ENCODE data around the gene DLGAP4.
A peak's percentile ranks its signal among the peaks of the same experiment; 100 is the strongest.
"Not testable (repeated sequence)": the region's sequence is repeated elsewhere in the genome, so short reads cannot be mapped to it uniquely, and the experiment has no call there.

The DLGAP4 gene

DNA sequence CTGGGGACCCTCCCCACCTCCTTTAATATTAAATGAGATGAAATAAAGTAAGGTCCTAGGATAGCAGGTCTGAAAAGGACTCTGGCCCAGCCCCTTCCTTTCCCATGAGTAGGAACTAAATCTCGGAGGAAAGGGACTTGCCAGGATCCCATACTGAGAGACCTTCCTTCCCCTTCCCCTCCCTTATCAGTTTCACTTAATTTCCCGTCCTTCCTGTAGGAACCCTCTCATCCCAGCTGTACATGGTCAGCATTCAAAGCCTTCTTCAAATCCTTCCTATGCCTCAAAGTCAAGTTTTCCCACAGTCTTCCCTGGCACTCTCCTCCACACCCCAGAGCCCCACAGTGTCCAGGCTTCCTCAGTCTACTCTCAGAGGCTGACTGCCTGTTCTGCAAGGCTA, 163.8 kb downstream of the DLGAP4 start:
- Histone ChIP-seq H3K9ac (ENCODE audit: low read length) (no peak overlapping the region), H3K4me1 (ENCODE audit: insufficient read depth, low read length) (peaks cover 91% of the 10 kb centered on the region), H3K36me3 (ENCODE audit: insufficient read depth, low read length) (no peaks in the 10 kb centered on the region), H3K27ac (ENCODE audit: low read depth, low read length) (no peak overlapping the region), H3K4me3 (ENCODE audit: low read depth in 1 of 2, low read length in 2 of 2) (no peak overlapping the region), H3K9me3 (ENCODE audit: low read length) (no peaks in the 10 kb centered on the region), H3K27me3 (ENCODE audit: control insufficient read depth in 1 of 2, insufficient read depth in 2 of 2, low read length in 2 of 2) (no peaks in the 10 kb centered on the region)

DNA sequence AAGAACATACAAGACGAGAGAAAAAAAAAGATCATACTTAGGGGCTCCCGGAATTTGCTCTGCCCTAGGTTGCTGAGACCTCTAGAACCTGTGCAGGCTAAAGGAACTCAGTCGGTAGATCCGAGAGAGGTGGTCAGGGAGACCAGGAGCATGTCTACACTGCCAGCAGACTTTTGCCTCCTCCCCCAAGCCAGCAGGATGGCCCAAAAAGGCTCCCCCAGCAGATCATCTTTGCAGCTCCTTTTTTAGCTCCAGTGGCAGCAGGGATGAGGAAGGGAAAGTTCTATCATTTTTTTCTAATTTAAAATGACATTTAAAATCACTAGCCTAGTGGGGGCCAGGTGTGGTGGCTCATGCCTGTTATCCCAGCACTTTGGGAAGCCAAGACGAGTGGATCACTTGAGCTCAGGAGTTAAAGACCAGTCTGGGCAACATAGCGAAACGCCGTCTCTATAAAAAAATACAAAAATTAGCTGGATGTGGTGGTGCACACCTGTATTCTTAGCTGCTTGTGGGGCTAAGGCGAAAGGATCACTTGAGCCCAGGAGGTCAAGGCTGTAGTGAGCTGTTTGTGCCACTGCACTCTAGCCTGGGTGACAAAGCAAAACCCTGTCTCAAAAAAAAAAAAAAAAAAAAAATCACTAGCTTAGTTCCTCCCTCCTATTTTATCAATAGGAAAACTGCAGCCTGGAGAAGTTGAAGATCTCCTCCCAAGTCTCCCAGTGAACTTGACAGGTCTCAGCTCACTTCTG, 165.9 kb downstream of the DLGAP4 start:
- Histone ChIP-seq H3K36me3 (ENCODE audit: insufficient read depth, low read length) (no peaks in the 10 kb centered on the region), H3K4me3 (ENCODE audit: low read depth in 1 of 2, low read length in 2 of 2) (peak overlapping the region in 1 of 2 donors; percentile 33), H3K27me3 (ENCODE audit: control insufficient read depth in 1 of 2, insufficient read depth in 2 of 2, low read length in 2 of 2) (no peaks in the 10 kb centered on the region), H3K4me1 (ENCODE audit: insufficient read depth, low read length) (peaks cover 71% of the 10 kb centered on the region), H3K27ac (ENCODE audit: low read depth, low read length) (peak overlapping the region; percentile 91), H3K9ac (ENCODE audit: low read length) (peak overlapping the region; percentile 46), H3K9me3 (ENCODE audit: low read length) (no peaks in the 10 kb centered on the region)

- Histone ChIP-seq H3K36me3 (ENCODE audit: insufficient read depth, low read length) (no peaks in the 10 kb centered on the region), H3K27ac (ENCODE audit: low read depth, low read length) (peak overlapping the region; percentile 91), H3K9me3 (ENCODE audit: low read length) (no peaks in the 10 kb centered on the region), H3K27me3 (ENCODE audit: control insufficient read depth in 1 of 2, insufficient read depth in 2 of 2, low read length in 2 of 2) (no peaks in the 10 kb centered on the region), H3K4me3 (ENCODE audit: low read depth in 1 of 2, low read length in 2 of 2) (peak overlapping the region in 1 of 2 donors; percentile 33), H3K9ac (ENCODE audit: low read length) (peak overlapping the region; percentile 46), H3K4me1 (ENCODE audit: insufficient read depth, low read length) (peaks cover 65% of the 10 kb centered on the region)
These were observed 166.5 kb downstream of the DLGAP4 start for GRCh38 chr20:36472637-36473090.

GRCh38 chr20:36473164-36473563, 167.0 kb downstream of the DLGAP4 start:
- Histone ChIP-seq H3K36me3 (ENCODE audit: insufficient read depth, low read length) (peaks cover 2% of the 10 kb centered on the region), H3K27ac (ENCODE audit: low read depth, low read length) (peak overlapping the region; percentile 91), H3K4me1 (ENCODE audit: insufficient read depth, low read length) (peaks cover 60% of the 10 kb centered on the region), H3K4me3 (ENCODE audit: low read depth in 1 of 2, low read length in 2 of 2) (peak overlapping the region in 1 of 2 donors; percentile 33), H3K9me3 (ENCODE audit: low read length) (no peaks in the 10 kb centered on the region), H3K9ac (ENCODE audit: low read length) (peak overlapping the region; percentile 46), H3K27me3 (ENCODE audit: control insufficient read depth in 1 of 2, insufficient read depth in 2 of 2, low read length in 2 of 2) (no peaks in the 10 kb centered on the region)

DNA sequence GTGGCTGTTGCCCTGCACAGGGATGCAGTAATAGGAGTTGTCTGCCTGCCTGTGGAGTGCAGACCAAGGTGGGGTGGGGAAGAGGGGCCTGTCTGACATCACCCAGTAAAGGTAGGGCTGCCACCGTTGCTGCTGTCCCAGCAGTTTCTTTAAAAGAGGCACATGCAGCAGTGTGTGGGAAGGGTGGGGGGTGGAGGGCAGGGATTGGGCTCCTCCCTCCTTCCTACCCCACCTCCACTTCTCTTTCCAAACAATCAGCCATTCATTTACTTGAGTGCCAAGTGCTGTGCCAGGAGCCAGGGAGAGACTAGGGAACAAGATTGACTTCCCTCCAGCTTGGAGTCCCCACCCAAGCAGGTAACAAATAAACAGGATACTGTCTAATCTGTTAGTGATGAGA, 168.4 kb downstream of the DLGAP4 start:
- H3K27ac ChIP-seq (ENCODE audit: low read depth, low read length) = peak overlapping the region; percentile 19
- no peaks in the 10 kb centered on the region for H3K9me3 ChIP-seq (ENCODE audit: low read length)
- no peak overlapping the region for H3K4me3 ChIP-seq (ENCODE audit: low read depth in 1 of 2, low read length in 2 of 2)
- H3K36me3 ChIP-seq (ENCODE audit: insufficient read depth, low read length) = peaks cover 5% of the 10 kb centered on the region
- peaks cover 59% of the 10 kb centered on the region for H3K4me1 ChIP-seq (ENCODE audit: insufficient read depth, low read length)
- H3K27me3 ChIP-seq (ENCODE audit: control insufficient read depth in 1 of 2, insufficient read depth in 2 of 2, low read length in 2 of 2) = no peaks in the 10 kb centered on the region
- no peak overlapping the region for H3K9ac ChIP-seq (ENCODE audit: low read length)

GRCh38 chr20:36475054-36475453, 168.9 kb downstream of the DLGAP4 start:
- not testable (repeated sequence) for H3K27ac ChIP-seq (ENCODE audit: low read depth, low read length); H3K27me3 ChIP-seq (ENCODE audit: control insufficient read depth in 1 of 2, insufficient read depth in 2 of 2, low read length in 2 of 2); H3K9me3 ChIP-seq (ENCODE audit: low read length); H3K9ac ChIP-seq (ENCODE audit: low read length); H3K4me3 ChIP-seq (ENCODE audit: low read depth in 1 of 2, low read length in 2 of 2); H3K36me3 ChIP-seq (ENCODE audit: insufficient read depth, low read length)
- H3K4me1 ChIP-seq (ENCODE audit: insufficient read depth, low read length) = peaks cover 58% of the 10 kb centered on the region

GRCh38 chr20:36477475-36477874, 171.3 kb downstream of the DLGAP4 start:
- Histone ChIP-seq H3K27ac (ENCODE audit: low read depth, low read length) (no peak overlapping the region), H3K9me3 (ENCODE audit: low read length) (no peaks in the 10 kb centered on the region), H3K4me1 (ENCODE audit: insufficient read depth, low read length) (peaks cover 52% of the 10 kb centered on the region)

GRCh38 chr20:36478137-36478905, 172.2 kb downstream of the DLGAP4 start:
- H3K9ac ChIP-seq (ENCODE audit: low read length) = no peak overlapping the region
- H3K9me3 ChIP-seq (ENCODE audit: low read length) = no peaks in the 10 kb centered on the region
- H3K27ac ChIP-seq (ENCODE audit: low read depth, low read length) = no peak overlapping the region
- no peak overlapping the region for H3K4me3 ChIP-seq (ENCODE audit: low read depth in 1 of 2, low read length in 2 of 2)
- H3K36me3 ChIP-seq (ENCODE audit: insufficient read depth, low read length) = peaks cover 5% of the 10 kb centered on the region
- peaks cover 52% of the 10 kb centered on the region for H3K4me1 ChIP-seq (ENCODE audit: insufficient read depth, low read length)
- no peaks in the 10 kb centered on the region for H3K27me3 ChIP-seq (ENCODE audit: control insufficient read depth in 1 of 2, insufficient read depth in 2 of 2, low read length in 2 of 2)

More at GRCh38 chr20:36477475-36477874, 171.3 kb downstream of the DLGAP4 start:
- Histone ChIP-seq H3K9ac (ENCODE audit: low read length) (no peak overlapping the region), H3K27me3 (ENCODE audit: control insufficient read depth in 1 of 2, insufficient read depth in 2 of 2, low read length in 2 of 2) (no peaks in the 10 kb centered on the region), H3K36me3 (ENCODE audit: insufficient read depth, low read length) (peaks cover 5% of the 10 kb centered on the region), H3K4me3 (ENCODE audit: low read depth in 1 of 2, low read length in 2 of 2) (no peak overlapping the region)

GRCh38 chr20:36479938-36480337, 173.8 kb downstream of the DLGAP4 start:
- H3K27ac ChIP-seq (ENCODE audit: low read depth, low read length) = no peak overlapping the region
- H3K4me1 ChIP-seq (ENCODE audit: insufficient read depth, low read length) = peaks cover 49% of the 10 kb centered on the region
- no peaks in the 10 kb centered on the region for H3K9me3 ChIP-seq (ENCODE audit: low read length)
- H3K4me3 ChIP-seq (ENCODE audit: low read depth in 1 of 2, low read length in 2 of 2) = no peak overlapping the region
- H3K9ac ChIP-seq (ENCODE audit: low read length) = no peak overlapping the region
- peaks cover 5% of the 10 kb centered on the region for H3K36me3 ChIP-seq (ENCODE audit: insufficient read depth, low read length)
- H3K27me3 ChIP-seq (ENCODE audit: control insufficient read depth in 1 of 2, insufficient read depth in 2 of 2, low read length in 2 of 2) = no peaks in the 10 kb centered on the region

DNA sequence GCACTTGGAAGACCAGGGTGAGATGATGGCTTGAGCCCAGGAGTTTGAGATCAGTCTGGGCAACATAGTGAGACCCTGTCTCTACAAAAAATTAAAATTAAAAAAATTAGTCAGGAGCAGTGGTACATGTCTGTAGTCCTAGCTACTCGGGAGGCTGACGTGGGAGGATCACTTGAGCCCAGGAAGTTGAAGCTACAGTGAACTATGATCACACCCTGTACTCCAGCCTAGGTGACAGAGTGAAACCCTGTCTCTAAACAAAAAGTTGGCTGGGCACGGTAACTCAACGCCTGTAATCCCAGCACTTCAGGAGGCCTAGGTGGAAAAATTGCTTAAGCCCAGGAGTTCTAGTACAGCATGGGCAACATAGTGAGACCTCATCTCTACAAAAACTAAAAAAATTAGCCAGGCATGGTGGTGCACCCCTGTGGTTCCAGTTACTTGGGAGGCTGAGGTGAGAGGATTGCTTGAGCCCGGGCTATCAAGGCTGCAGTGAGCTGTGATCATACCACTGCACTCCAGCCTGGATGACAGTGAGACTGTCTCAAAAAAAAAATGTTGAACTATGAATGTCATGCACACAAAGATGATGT, 174.4 kb downstream of the DLGAP4 start:
- no peaks in the 10 kb centered on the region for H3K9me3 ChIP-seq (ENCODE audit: low read length)
- no peaks in the 10 kb centered on the region for H3K27me3 ChIP-seq (ENCODE audit: control insufficient read depth in 1 of 2, insufficient read depth in 2 of 2, low read length in 2 of 2)
- no peak overlapping the region for H3K4me3 ChIP-seq (ENCODE audit: low read depth in 1 of 2, low read length in 2 of 2)
- peaks cover 54% of the 10 kb centered on the region for H3K4me1 ChIP-seq (ENCODE audit: insufficient read depth, low read length)
- H3K36me3 ChIP-seq (ENCODE audit: insufficient read depth, low read length) = peaks cover 5% of the 10 kb centered on the region
- no peak overlapping the region for H3K9ac ChIP-seq (ENCODE audit: low read length)
- H3K27ac ChIP-seq (ENCODE audit: low read depth, low read length) = no peak overlapping the region

DNA sequence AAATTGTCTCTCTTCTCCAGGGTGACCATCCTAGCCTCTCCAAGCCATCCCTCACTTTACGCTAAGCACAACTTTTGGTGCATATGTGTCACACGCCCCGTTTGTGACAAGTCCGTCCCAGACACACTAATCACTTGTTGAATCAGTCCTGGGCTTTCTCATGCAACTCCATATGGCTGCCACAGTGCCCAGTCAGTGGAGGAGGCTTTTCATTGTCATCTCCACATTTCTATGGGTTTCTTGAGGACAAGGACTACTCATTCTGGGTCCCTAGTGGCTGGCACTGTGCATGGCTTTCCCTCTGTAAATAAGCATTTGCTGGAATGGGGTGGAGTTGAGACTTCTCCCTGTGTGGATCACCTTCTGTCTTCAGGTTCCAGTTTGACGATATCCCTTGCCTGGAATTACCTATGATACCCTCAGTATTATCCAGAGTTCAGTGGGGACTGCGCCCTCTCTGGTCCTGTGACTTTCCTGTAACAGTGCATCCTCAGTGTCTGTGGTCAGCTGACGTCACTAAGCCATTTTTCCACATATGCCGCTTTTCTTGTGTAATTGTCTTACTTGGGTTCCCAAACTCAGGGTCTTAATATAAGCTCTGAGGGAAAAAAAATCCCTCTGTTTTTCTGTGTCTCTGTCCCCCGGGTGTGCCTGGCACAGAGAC, 175.4 kb downstream of the DLGAP4 start:
- Histone ChIP-seq H3K9me3 (ENCODE audit: low read length) (no peaks in the 10 kb centered on the region), H3K9ac (ENCODE audit: low read length) (no peak overlapping the region), H3K4me1 (ENCODE audit: insufficient read depth, low read length) (peaks cover 64% of the 10 kb centered on the region), H3K27ac (ENCODE audit: low read depth, low read length) (no peak overlapping the region), H3K27me3 (ENCODE audit: control insufficient read depth in 1 of 2, insufficient read depth in 2 of 2, low read length in 2 of 2) (no peaks in the 10 kb centered on the region), H3K4me3 (ENCODE audit: low read depth in 1 of 2, low read length in 2 of 2) (no peak overlapping the region), H3K36me3 (ENCODE audit: insufficient read depth, low read length) (peaks cover 5% of the 10 kb centered on the region)
